HL-60/S4 treated with retinoic acid at 250 ng/mL for 4 days and 3 days (cell line): ENCODE results near the gene FOLR1.
"Not testable (repeated sequence)": the region's sequence is repeated elsewhere in the genome, so short reads cannot be mapped to it uniquely, and the experiment has no call there.

ENCODE experiments used
- in situ Hi-C: fragments of 300-500 bp; cut with MboI; formaldehyde crosslinking; loops from 2 replicates; pipeline ENCODE4 v1.7.0; 2022; ENCODE audit warnings: low sequenced_read_pairs

Gene FOLR1

DNA sequence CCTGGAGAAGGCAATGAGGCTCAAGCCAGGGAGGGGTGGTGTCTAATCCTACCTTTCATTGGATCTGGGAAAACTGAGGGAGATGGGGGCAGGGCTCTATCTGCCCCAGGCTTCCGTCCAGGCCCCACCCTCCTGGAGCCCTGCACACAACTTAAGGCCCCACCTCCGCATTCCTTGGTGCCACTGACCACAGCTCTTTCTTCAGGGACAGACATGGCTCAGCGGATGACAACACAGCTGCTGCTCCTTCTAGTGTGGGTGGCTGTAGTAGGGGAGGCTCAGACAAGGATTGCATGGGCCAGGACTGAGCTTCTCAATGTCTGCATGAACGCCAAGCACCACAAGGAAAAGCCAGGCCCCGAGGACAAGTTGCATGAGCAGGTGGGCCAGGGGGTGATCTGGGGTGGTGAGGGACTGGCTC, at the start of gene FOLR1:
Gene FOLR1, plus strand, starts transcription at position 180 of the 421 bp plus-strand sequence. Its CDS starts 34 bp downstream, at position 214.
- in situ Hi-C loops = no loop called here

DNA sequence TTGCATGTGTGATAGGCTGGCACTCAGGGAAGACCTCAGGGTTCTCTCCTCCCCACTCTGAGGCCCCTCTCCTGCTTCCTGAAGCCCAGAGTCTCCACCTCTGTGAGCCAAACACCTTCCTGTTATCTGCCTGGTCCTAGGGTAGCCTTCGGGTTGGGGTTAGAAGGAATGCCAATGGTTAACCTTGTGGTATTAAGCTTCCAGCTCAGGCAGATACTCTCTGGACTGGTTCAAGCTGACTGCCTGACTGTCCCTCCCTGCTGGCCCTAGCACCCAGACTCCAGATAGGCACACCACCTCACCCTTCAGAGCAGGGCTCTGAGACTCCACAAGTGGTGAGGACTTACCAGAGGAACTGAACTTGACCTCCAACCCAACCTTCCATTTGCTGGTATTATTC, 49.4 kb upstream of the FOLR1 start:
- in situ Hi-C loops = not testable (repeated sequence)

GRCh38 chr11:72144807-72145565, 47.0 kb upstream of the FOLR1 start:
- in situ Hi-C loops = loop anchor here (5.0 kb wide), 1 partner anchor 38 kb away; the partner anchor contains the start of gene TOMT

GRCh38 chr11:72146625-72147024, 45.3 kb upstream of the FOLR1 start:
- in situ Hi-C loops = loop anchor here (5.0 kb wide), 1 partner anchor 39 kb away; the partner anchor contains the start of gene TOMT

GRCh38 chr11:72150882-72151281, 41.1 kb upstream of the FOLR1 start:
- in situ Hi-C loops = no loop called here

DNA sequence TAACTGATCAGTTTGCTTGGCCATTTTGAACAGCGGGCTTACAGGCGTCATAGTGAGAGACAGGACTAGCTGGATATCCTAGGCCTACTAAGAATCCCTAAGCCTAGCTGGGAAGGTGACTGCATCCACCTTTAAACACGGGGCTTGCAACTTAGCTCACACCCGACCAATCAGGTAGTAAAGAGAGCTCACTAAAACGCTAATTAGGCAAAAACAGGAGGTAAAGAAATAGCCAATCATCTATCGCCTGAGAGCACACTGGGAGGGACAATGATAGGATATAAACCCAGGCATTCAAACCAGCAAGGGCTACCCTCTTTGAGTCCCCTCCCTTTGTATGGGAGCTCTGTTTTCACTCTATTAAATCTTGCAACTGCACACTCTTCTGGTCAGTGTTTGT, 38.1 kb upstream of the FOLR1 start:
- in situ Hi-C loops = not testable (repeated sequence)

- in situ Hi-C loops = no loop called here
These were observed 37.1 kb upstream of the FOLR1 start for GRCh38 chr11:72154816-72155215.

- in situ Hi-C loops = no loop called here
These were observed 36.2 kb upstream of the FOLR1 start for GRCh38 chr11:72155751-72156150.

GRCh38 chr11:72157131-72157530, 34.8 kb upstream of the FOLR1 start:
- in situ Hi-C loops = no loop called here

- in situ Hi-C loops = no loop called here
These were observed 31.6 kb upstream of the FOLR1 start for GRCh38 chr11:72160319-72160718.

GRCh38 chr11:72162891-72163492, 28.9 kb upstream of the FOLR1 start:
- in situ Hi-C loops = no loop called here

DNA sequence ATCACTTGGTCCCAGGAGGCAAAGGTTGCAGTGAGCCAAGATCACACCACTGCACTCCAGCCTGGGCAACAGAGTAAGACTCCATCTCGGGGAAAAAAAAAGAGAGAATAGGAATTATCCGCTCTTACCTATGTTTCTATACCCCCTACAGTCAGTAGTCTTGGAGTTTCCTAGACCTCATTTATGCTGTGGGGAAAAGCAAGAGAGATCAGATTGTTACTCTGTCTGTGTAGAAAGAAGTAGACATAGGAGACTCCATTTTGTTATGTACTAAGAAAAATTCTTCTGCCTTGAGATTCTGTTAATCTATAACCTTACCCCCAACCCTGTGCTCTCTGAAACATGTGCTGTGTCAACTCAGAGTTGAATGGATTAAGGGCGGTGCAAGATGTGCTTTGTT, 27.8 kb upstream of the FOLR1 start:
- in situ Hi-C loops = not testable (repeated sequence)

- in situ Hi-C loops = not testable (repeated sequence)
These were observed 22.8 kb upstream of the FOLR1 start for GRCh38 chr11:72169046-72169555.

- in situ Hi-C loops = not testable (repeated sequence)
These were observed 22.2 kb upstream of the FOLR1 start for GRCh38 chr11:72169754-72170153.

- in situ Hi-C loops = not testable (repeated sequence)
These were observed 19.9 kb upstream of the FOLR1 start for GRCh38 chr11:72172043-72172442.

DNA sequence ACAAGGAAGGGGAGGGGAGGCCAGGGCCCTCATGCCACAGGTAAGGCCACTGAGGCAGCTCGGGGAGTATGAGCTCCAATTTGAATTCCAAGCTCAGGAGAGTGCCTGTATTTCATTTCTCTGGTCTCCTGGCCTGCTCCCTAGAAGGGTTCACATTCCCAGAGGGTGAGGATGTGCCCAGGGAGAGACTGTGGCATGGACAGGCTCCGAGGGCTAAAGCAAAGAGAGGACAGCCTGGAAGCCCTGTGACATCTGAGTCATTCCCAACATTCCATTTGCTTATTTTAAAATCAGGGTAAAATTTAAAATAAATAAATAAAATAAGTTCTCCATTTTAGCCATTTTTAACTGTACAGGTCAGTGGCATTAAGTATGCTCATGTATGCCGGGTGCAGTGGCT, 18.6 kb upstream of the FOLR1 start:
- in situ Hi-C loops = no loop called here

GRCh38 chr11:72174302-72175070, 17.5 kb upstream of the FOLR1 start:
- in situ Hi-C loops = no loop called here

- in situ Hi-C loops = no loop called here
These were observed 14.3 kb upstream of the FOLR1 start for GRCh38 chr11:72177656-72178055.

GRCh38 chr11:72179049-72179803, 12.7 kb upstream of the FOLR1 start:
- in situ Hi-C loops = no loop called here

- in situ Hi-C loops = no loop called here
These were observed 12.0 kb upstream of the FOLR1 start for GRCh38 chr11:72179804-72180396.
